ENCODE results near the gene COL11A1.
"Not testable (repeated sequence)": the region's sequence is repeated elsewhere in the genome, so short reads cannot be mapped to it uniquely, and the experiment has no call there.

COL11A1 gene

GRCh38 chr1:103108376-103109150 lies at the start of gene COL11A1:
Gene COL11A1 (minus strand): TSS chr1:103108522. CDS start chr1:103108178, 344 bp downstream.
- Histone ChIP-seq H3K4me1 (ENCODE audit: control insufficient read depth, low read depth, low read length) (peaks cover 12% of the 10 kb centered on the region), H3K4me3 (ENCODE audit: low read length) (peak within 1 kb of the TSS; percentile 89), H3K36me3 (ENCODE audit: control insufficient read depth, low read depth, low read length) (no peaks in the 10 kb centered on the region), H3K27me3 (ENCODE audit: control insufficient read depth, insufficient read depth, low read length) (peaks cover 9% of the 10 kb centered on the region), H3K9me3 (ENCODE audit: control insufficient read depth, low read depth, low read length) (no peaks in the 10 kb centered on the region), H3K27ac (ENCODE audit: low read length) (no peak within 1 kb of the TSS), H3K9ac (ENCODE audit: low read length) (peak within 1 kb of the TSS; percentile 57)

- peaks cover 2% of the 10 kb centered on the region for H3K9me3 ChIP-seq (ENCODE audit: control insufficient read depth, low read depth, low read length)
- H3K4me3 ChIP-seq (ENCODE audit: low read length): no peak overlapping the region
- H3K36me3 ChIP-seq (ENCODE audit: control insufficient read depth, low read depth, low read length): no peaks in the 10 kb centered on the region
- no peaks in the 10 kb centered on the region for H3K4me1 ChIP-seq (ENCODE audit: control insufficient read depth, low read depth, low read length)
- no peak overlapping the region for H3K27ac ChIP-seq (ENCODE audit: low read length)
- H3K27me3 ChIP-seq (ENCODE audit: control insufficient read depth, insufficient read depth, low read length): no peaks in the 10 kb centered on the region
- H3K9ac ChIP-seq (ENCODE audit: low read length): no peak overlapping the region
Observed at GRCh38 chr1:103156966-103157365, 48.6 kb upstream of the COL11A1 start.

DNA sequence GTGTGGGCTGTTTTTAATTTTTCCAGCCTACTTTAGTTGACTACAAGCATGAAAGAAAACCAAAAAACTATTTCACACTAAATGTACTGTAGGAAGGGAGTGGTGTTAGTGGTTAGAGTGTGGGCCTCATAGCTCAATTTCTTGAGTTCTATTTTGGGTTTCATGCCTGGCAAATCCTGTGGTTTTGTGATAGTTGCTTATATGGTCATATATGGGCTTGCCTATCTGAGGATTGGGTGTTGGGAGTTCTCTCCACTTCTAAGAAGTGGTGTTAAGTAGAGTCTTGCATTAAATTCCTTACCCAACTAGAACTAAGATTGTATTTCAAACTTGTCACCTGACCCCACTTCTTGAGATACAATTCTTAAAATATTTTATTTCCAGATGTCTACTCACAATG lies 37.8 kb upstream of the COL11A1 start:
- Histone ChIP-seq H3K36me3 (ENCODE audit: control insufficient read depth, low read depth, low read length) (no peaks in the 10 kb centered on the region), H3K9me3 (ENCODE audit: control insufficient read depth, low read depth, low read length) (no peaks in the 10 kb centered on the region), H3K27ac (ENCODE audit: low read length) (no peak overlapping the region), H3K9ac (ENCODE audit: low read length) (no peak overlapping the region), H3K27me3 (ENCODE audit: control insufficient read depth, insufficient read depth, low read length) (no peaks in the 10 kb centered on the region), H3K4me3 (ENCODE audit: low read length) (no peak overlapping the region), H3K4me1 (ENCODE audit: control insufficient read depth, low read depth, low read length) (no peaks in the 10 kb centered on the region)

DNA sequence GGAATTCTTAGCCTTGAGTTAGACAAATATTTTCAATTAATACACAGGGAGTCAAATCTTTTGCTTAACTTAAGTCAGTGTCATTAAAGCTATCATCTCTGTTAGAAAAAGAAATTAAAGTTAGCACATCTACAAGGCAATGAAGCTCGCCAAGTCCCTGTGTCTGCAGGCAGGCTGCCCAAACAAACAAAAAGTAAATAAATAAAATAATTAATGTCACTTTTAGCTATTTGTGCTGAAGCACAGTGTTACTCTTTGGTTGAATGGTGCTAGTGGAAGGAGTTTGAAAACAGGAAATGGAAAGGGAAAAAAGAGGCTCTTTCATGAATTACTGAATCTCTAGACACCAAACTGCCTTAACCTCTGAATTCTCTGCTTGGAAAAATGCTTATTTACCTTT lies 37.1 kb upstream of the COL11A1 start:
- no peaks in the 10 kb centered on the region for H3K4me1 ChIP-seq (ENCODE audit: control insufficient read depth, low read depth, low read length)
- no peak overlapping the region for H3K27ac ChIP-seq (ENCODE audit: low read length)
- H3K27me3 ChIP-seq (ENCODE audit: control insufficient read depth, insufficient read depth, low read length): no peaks in the 10 kb centered on the region
- no peak overlapping the region for H3K9ac ChIP-seq (ENCODE audit: low read length)
- no peaks in the 10 kb centered on the region for H3K9me3 ChIP-seq (ENCODE audit: control insufficient read depth, low read depth, low read length)
- no peaks in the 10 kb centered on the region for H3K36me3 ChIP-seq (ENCODE audit: control insufficient read depth, low read depth, low read length)
- no peak overlapping the region for H3K4me3 ChIP-seq (ENCODE audit: low read length)

- Histone ChIP-seq H3K36me3 (ENCODE audit: control insufficient read depth, low read depth, low read length) (no peaks in the 10 kb centered on the region), H3K9me3 (ENCODE audit: control insufficient read depth, low read depth, low read length) (no peaks in the 10 kb centered on the region), H3K27me3 (ENCODE audit: control insufficient read depth, insufficient read depth, low read length) (no peaks in the 10 kb centered on the region), H3K27ac (ENCODE audit: low read length) (no peak overlapping the region), H3K4me1 (ENCODE audit: control insufficient read depth, low read depth, low read length) (no peaks in the 10 kb centered on the region), H3K9ac (ENCODE audit: low read length) (no peak overlapping the region), H3K4me3 (ENCODE audit: low read length) (no peak overlapping the region)
Observed at GRCh38 chr1:103144681-103145080, 36.4 kb upstream of the COL11A1 start.

DNA sequence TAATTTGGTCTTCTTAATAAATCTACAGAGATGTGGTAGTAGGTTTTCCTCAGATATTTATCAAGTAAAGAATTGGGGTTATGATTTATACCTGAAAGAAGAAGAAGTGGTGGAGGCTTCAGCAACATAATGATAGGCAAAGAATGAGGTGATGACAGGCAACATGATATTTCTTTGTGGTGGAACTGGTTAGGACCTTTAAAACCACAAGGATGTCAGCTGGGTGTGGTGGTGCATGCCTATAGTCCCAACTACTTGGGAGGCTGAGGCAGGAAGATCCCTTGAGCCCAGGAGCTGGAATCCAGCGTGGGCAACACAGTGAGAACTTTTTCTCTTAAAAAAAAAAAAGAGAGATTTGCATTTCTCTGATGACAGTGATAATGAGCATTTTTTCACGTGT lies 34.1 kb upstream of the COL11A1 start:
- H3K9ac ChIP-seq (ENCODE audit: low read length): no peak overlapping the region
- no peaks in the 10 kb centered on the region for H3K9me3 ChIP-seq (ENCODE audit: control insufficient read depth, low read depth, low read length)
- H3K27ac ChIP-seq (ENCODE audit: low read length): no peak overlapping the region

DNA sequence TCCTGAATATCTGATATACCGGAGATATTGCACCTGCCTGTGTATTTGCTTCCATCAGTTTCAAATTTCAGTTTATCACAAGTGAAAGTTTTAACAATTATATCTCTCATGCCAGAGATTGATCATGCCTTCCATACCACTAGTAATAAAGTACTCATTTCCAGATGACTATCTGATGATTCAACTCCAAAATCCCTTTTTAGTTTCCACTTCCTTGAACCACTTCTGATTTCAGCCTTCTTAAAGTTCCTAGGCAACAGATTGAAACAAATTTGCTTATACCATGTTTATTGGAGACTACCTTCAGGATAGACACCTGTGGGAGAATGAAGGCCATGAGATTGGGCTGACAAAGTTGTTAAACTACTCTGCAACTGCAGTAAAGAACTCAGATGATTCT lies 21.5 kb upstream of the COL11A1 start:
- no peaks in the 10 kb centered on the region for H3K36me3 ChIP-seq (ENCODE audit: control insufficient read depth, low read depth, low read length)
- no peaks in the 10 kb centered on the region for H3K9me3 ChIP-seq (ENCODE audit: control insufficient read depth, low read depth, low read length)
- no peak overlapping the region for H3K27ac ChIP-seq (ENCODE audit: low read length)
- no peak overlapping the region for H3K9ac ChIP-seq (ENCODE audit: low read length)
- H3K27me3 ChIP-seq (ENCODE audit: control insufficient read depth, insufficient read depth, low read length): no peaks in the 10 kb centered on the region
- H3K4me3 ChIP-seq (ENCODE audit: low read length): no peak overlapping the region
- no peaks in the 10 kb centered on the region for H3K4me1 ChIP-seq (ENCODE audit: control insufficient read depth, low read depth, low read length)

More for the DNA sequence above, 34.1 kb upstream of the COL11A1 start:
- no peak overlapping the region for H3K4me3 ChIP-seq (ENCODE audit: low read length)
- H3K27me3 ChIP-seq (ENCODE audit: control insufficient read depth, insufficient read depth, low read length): no peaks in the 10 kb centered on the region
- no peaks in the 10 kb centered on the region for H3K4me1 ChIP-seq (ENCODE audit: control insufficient read depth, low read depth, low read length)
- no peaks in the 10 kb centered on the region for H3K36me3 ChIP-seq (ENCODE audit: control insufficient read depth, low read depth, low read length)

DNA sequence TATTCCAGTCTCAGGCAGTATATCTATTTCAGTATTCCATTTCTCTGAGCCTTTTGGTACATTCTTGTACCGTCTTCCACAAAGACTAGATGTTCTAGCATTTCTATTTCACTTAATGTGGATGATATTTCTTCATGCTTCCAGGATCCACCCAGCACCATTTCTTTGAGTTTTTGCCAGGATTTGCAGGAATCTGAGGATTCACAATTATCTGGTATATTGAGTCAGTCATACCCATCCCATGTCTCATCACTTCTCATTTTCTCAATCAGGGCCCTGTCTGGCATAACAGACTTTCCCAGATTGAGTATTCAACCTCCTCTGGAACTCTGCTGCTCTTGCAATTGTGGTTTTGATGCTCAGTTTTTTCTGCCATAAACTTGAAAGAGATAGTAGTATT lies 20.9 kb upstream of the COL11A1 start:
- Histone ChIP-seq H3K27ac (ENCODE audit: low read length) (no peak overlapping the region), H3K4me1 (ENCODE audit: control insufficient read depth, low read depth, low read length) (no peaks in the 10 kb centered on the region), H3K36me3 (ENCODE audit: control insufficient read depth, low read depth, low read length) (no peaks in the 10 kb centered on the region), H3K9ac (ENCODE audit: low read length) (no peak overlapping the region), H3K9me3 (ENCODE audit: control insufficient read depth, low read depth, low read length) (no peaks in the 10 kb centered on the region), H3K4me3 (ENCODE audit: low read length) (no peak overlapping the region), H3K27me3 (ENCODE audit: control insufficient read depth, insufficient read depth, low read length) (no peaks in the 10 kb centered on the region)

GRCh38 chr1:103128256-103128655 lies 19.9 kb upstream of the COL11A1 start:
- not testable (repeated sequence) for H3K4me3 ChIP-seq (ENCODE audit: low read length); H3K27me3 ChIP-seq (ENCODE audit: control insufficient read depth, insufficient read depth, low read length); H3K36me3 ChIP-seq (ENCODE audit: control insufficient read depth, low read depth, low read length); H3K9ac ChIP-seq (ENCODE audit: low read length); H3K27ac ChIP-seq (ENCODE audit: low read length); H3K9me3 ChIP-seq (ENCODE audit: control insufficient read depth, low read depth, low read length); H3K4me1 ChIP-seq (ENCODE audit: control insufficient read depth, low read depth, low read length)

- no peaks in the 10 kb centered on the region for H3K9me3 ChIP-seq (ENCODE audit: control insufficient read depth, low read depth, low read length)
- H3K27ac ChIP-seq (ENCODE audit: low read length): no peak overlapping the region
- no peaks in the 10 kb centered on the region for H3K4me1 ChIP-seq (ENCODE audit: control insufficient read depth, low read depth, low read length)
- H3K4me3 ChIP-seq (ENCODE audit: low read length): no peak overlapping the region
- H3K36me3 ChIP-seq (ENCODE audit: control insufficient read depth, low read depth, low read length): no peaks in the 10 kb centered on the region
- no peaks in the 10 kb centered on the region for H3K27me3 ChIP-seq (ENCODE audit: control insufficient read depth, insufficient read depth, low read length)
- H3K9ac ChIP-seq (ENCODE audit: low read length): no peak overlapping the region
Observed at GRCh38 chr1:103125219-103125618, 16.9 kb upstream of the COL11A1 start.

GRCh38 chr1:103122983-103123720 lies 14.8 kb upstream of the COL11A1 start:
- no peak overlapping the region for H3K27ac ChIP-seq (ENCODE audit: low read length)
- H3K9me3 ChIP-seq (ENCODE audit: control insufficient read depth, low read depth, low read length): no peaks in the 10 kb centered on the region
- no peaks in the 10 kb centered on the region for H3K27me3 ChIP-seq (ENCODE audit: control insufficient read depth, insufficient read depth, low read length)
- H3K9ac ChIP-seq (ENCODE audit: low read length): no peak overlapping the region
- H3K4me1 ChIP-seq (ENCODE audit: control insufficient read depth, low read depth, low read length): no peaks in the 10 kb centered on the region
- H3K4me3 ChIP-seq (ENCODE audit: low read length): no peak overlapping the region
- no peaks in the 10 kb centered on the region for H3K36me3 ChIP-seq (ENCODE audit: control insufficient read depth, low read depth, low read length)

DNA sequence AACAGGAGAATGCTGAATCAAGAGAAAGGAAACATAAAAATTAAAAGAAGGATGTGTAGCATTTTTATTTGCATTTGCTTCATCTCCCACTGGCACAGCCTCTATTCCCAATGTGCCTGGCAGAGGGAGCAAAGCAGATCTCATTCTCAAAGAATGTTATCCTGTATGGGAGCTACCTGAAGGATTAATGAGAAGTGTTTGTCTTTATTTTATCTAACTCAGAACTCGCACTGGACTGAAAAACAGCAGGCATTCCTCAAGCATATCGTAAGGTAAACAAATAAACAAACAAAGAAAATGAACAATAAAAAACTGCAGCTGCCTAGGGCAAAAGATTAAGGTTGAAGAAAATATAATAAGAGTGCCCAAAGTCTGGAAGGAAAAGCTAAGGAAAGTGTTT lies 12.7 kb upstream of the COL11A1 start:
- Histone ChIP-seq H3K36me3 (ENCODE audit: control insufficient read depth, low read depth, low read length) (no peaks in the 10 kb centered on the region), H3K4me1 (ENCODE audit: control insufficient read depth, low read depth, low read length) (no peaks in the 10 kb centered on the region), H3K9ac (ENCODE audit: low read length) (no peak overlapping the region), H3K27me3 (ENCODE audit: control insufficient read depth, insufficient read depth, low read length) (no peaks in the 10 kb centered on the region), H3K4me3 (ENCODE audit: low read length) (no peak overlapping the region), H3K9me3 (ENCODE audit: control insufficient read depth, low read depth, low read length) (peaks cover 3% of the 10 kb centered on the region), H3K27ac (ENCODE audit: low read length) (no peak overlapping the region)
